K562 (cell line): ENCODE results near the gene LRP2. TPM values are rescaled to one million over a fixed set of nuclear protein-coding genes. Genes with fewer than 3 reads are reported as not detected.

ENCODE experiments used
- ATAC-seq: fragments of 200-7000 bp; cut with Tn5 transposase; 3 replicates; pipeline ENCODE4 v1.9.1; 2020; ENCODE audit warnings: moderate library complexity
- BruUV-seq: library from RNA; stranded (reverse); fragments of 400-500 nt; replicated peaks from 2 replicates; lab custom pipeline; 2021; lab: Mats Ljungman, UMichigan
- CTCF ChIA-PET: fragments of 300-600 bp; formaldehyde crosslinking; extraction: SDS; loops from one replicate; lab custom pipeline; 2021; ENCODE audit warnings: low intra/inter-chr PET ratio; lab: Yijun Ruan, JAX
- POLR2A ChIA-PET: fragments of 300-600, 350-650 bp; sonication (Branson Sonifier 250); formaldehyde crosslinking; extraction: SDS; loops from one replicate; lab custom pipeline; 2021; ENCODE audit warnings: antibody characterized with exemption, inconsistent platforms; lab: Yijun Ruan, JAX
- DNase-seq, 4 experiments: peaks; one replicate each; pipeline versions ENCODE4 v3.0.0 to v3.0.0-alpha.2; 2011 to 2018; ENCODE audit warnings: low spot score in 3 of 4, mixed read lengths in 3 of 4; ENCODE audit errors: extremely low read depth in 1 of 4
- FAIRE-seq: peaks from 2 replicates; lab custom pipeline; 2011; peaks lifted over from hg19 to GRCh38; lab: Jason Lieb, UNC
- H2AFZ ChIP-seq: 2 replicates; pipeline ENCODE4 v1.6.0; 2011; ENCODE audit warnings: low read depth, low read length, control low read depth, inconsistent platforms
- H3K27ac ChIP-seq: fragments of 200-600 bp; 3 replicates; pipeline ENCODE4 v1.8.0; 2011; ENCODE audit warnings: low read depth, mild to moderate bottlenecking, control low read depth, inconsistent platforms, low read length, moderate library complexity, mixed read lengths; ENCODE audit errors: extremely low read depth
- H3K27me3 ChIP-seq, 2 experiments: fragments of 300-600 bp in 1 of 2; 2 replicates in 1 of 2; 3 replicates in 1 of 2; pipeline versions ENCODE4 v1.6.0 to v1.8.0; 2011; ENCODE audit warnings: inconsistent platforms in 2 of 2, low read length in 2 of 2, mild to moderate bottlenecking in 1 of 2, mixed read lengths in 1 of 2, moderate library complexity in 1 of 2; ENCODE audit not compliant: control insufficient read depth in 2 of 2, insufficient read depth in 2 of 2
- H3K36me3 ChIP-seq: fragments of 300-600 bp; 3 replicates; pipeline ENCODE4 v1.8.0; 2011; ENCODE audit warnings: mild to moderate bottlenecking, low read length, inconsistent platforms; ENCODE audit not compliant: control insufficient read depth, insufficient read depth
- H3K4me1 ChIP-seq, 2 experiments: fragments of 200-600 bp in 1 of 2; replicated peaks in 1 of 2; 2 replicates in 1 of 2; 3 replicates in 1 of 2; pipeline versions ENCODE4 v1.5.1 to v1.8.0; 2011; ENCODE audit warnings: inconsistent platforms in 2 of 2, low read length in 2 of 2, mild to moderate bottlenecking in 1 of 2, mixed read lengths in 1 of 2, moderate library complexity in 1 of 2; ENCODE audit not compliant: control insufficient read depth in 2 of 2, insufficient read depth in 2 of 2
- H3K4me2 ChIP-seq: 2 replicates; pipeline ENCODE4 v1.6.1; 2011; ENCODE audit warnings: low read length, control low read depth, inconsistent platforms, mixed read lengths; ENCODE audit not compliant: insufficient read depth
- H3K4me3 ChIP-seq: fragments of 200-600 bp; sonication (generic), shearing (Covaris generic); 2 replicates; pipeline ENCODE4 v1.5.1; 2016; ENCODE audit warnings: control low read depth, inconsistent platforms
- H3K79me2 ChIP-seq: fragments of 200-600 bp; 3 replicates; pipeline ENCODE4 v1.8.0; 2011; ENCODE audit warnings: low read length, inconsistent platforms; ENCODE audit not compliant: control insufficient read depth, insufficient read depth
- H3K9ac ChIP-seq, 2 experiments: 2 replicates each; pipeline versions ENCODE4 v1.6.0 to v1.6.1; 2011; ENCODE audit warnings: low read depth in 2 of 2, low read length in 2 of 2, control low read depth in 1 of 2, inconsistent platforms in 1 of 2, mild to moderate bottlenecking in 1 of 2, mixed read lengths in 1 of 2; ENCODE audit not compliant: insufficient read depth in 1 of 2
- H3K9me1 ChIP-seq: one replicate; pipeline ENCODE4 v1.6.0; 2011; ENCODE audit warnings: inconsistent platforms, mild to moderate bottlenecking, low read length, moderate library complexity; ENCODE audit not compliant: control insufficient read depth, insufficient read depth
- H3K9me3 ChIP-seq: replicated peaks from 2 replicates; pipeline ENCODE4 v1.5.1; 2011; ENCODE audit warnings: low read depth, low read length, inconsistent platforms; ENCODE audit not compliant: control insufficient read depth, insufficient read depth
- H4K20me1 ChIP-seq: replicated peaks from 2 replicates; pipeline ENCODE4 v1.6.1; 2011; ENCODE audit warnings: low read length, inconsistent platforms, mixed read lengths; ENCODE audit not compliant: control insufficient read depth, insufficient read depth
- BCOR ChIP-seq: fragments of 450-650 bp; IDR thresholded peaks from 2 replicates; pipeline ENCODE4 v1.6.1; 2016
- CBFB ChIP-seq: sonication (generic); formaldehyde crosslinking; IDR thresholded peaks from 2 replicates; pipeline ENCODE4 v1.4.0; 2020; ENCODE audit warnings: mild to moderate bottlenecking, missing genetic modification reagents
- GABPB1 ChIP-seq: sonication (generic); formaldehyde crosslinking; IDR thresholded peaks from 2 replicates; pipeline ENCODE4 v1.8.0; 2022; ENCODE audit warnings: mild to moderate bottlenecking, missing genetic modification reagents
- GMEB1 ChIP-seq: fragments of 250-450 bp; sonication (Bioruptor Pico); IDR thresholded peaks from 2 replicates; pipeline ENCODE4 v1.4.0; 2020; ENCODE audit warnings: mild to moderate bottlenecking
- JUN ChIP-seq, 2 experiments: sonication (generic) in 1 of 2; formaldehyde crosslinking in 1 of 2; IDR thresholded peaks; 2 replicates each; pipeline versions ENCODE4 v1.6.1 to v1.8.0; 2012 to 2022; ENCODE audit warnings: borderline replicate concordance in 2 of 2, mild to moderate bottlenecking in 2 of 2, improper control_type of control experiment in 1 of 2, low read depth in 1 of 2, low read length in 1 of 2, missing genetic modification reagents in 1 of 2
- KAT2B ChIP-seq: IDR thresholded peaks from one replicate; pipeline ENCODE4 v1.6.1; 2012; ENCODE audit warnings: low read depth, mild to moderate bottlenecking, control low read depth, inconsistent platforms, low read length, moderate library complexity
- MAFK ChIP-seq: IDR thresholded peaks from 2 replicates; pipeline ENCODE4 v1.6.1; 2011; ENCODE audit warnings: low read length, improper control_type of control experiment
- MCM2 ChIP-seq: fragments of 450-650 bp; IDR thresholded peaks from 2 replicates; pipeline ENCODE4 v1.6.1; 2017; ENCODE audit warnings: low read depth, mild to moderate bottlenecking
- PHF8 ChIP-seq: fragments of 200-600 bp; sonication (generic); IDR thresholded peaks from 2 replicates; pipeline ENCODE4 v1.6.1; 2012; ENCODE audit warnings: mixed run types, mild to moderate bottlenecking, inconsistent platforms, low read length, moderate library complexity, borderline replicate concordance
- POLR2G ChIP-seq: fragments of 200-400 bp; formaldehyde crosslinking; IDR thresholded peaks from 2 replicates; pipeline ENCODE4 v1.6.1; 2017; ENCODE audit warnings: low read depth, mild to moderate bottlenecking, antibody characterized with exemption, low read length, moderate library complexity
- RERE ChIP-seq: sonication (generic); formaldehyde crosslinking; IDR thresholded peaks from 2 replicates; pipeline ENCODE4 v1.8.0; 2023; ENCODE audit warnings: missing genetic modification reagents, mild to moderate bottlenecking, borderline replicate concordance
- TAL1 ChIP-seq: fragments of 450-650 bp; IDR thresholded peaks from 2 replicates; pipeline ENCODE4 v1.6.1; 2016; ENCODE audit warnings: mild to moderate bottlenecking
- ZNF174 ChIP-seq: fragments of 250-450 bp; sonication (Bioruptor Pico); IDR thresholded peaks from 2 replicates; pipeline ENCODE4 v1.4.0; 2020; ENCODE audit warnings: mild to moderate bottlenecking
- ZNF3 ChIP-seq: fragments of 250-450 bp; sonication (Bioruptor Pico); IDR thresholded peaks from 2 replicates; pipeline ENCODE4 v1.5.0; 2021; ENCODE audit warnings: mild to moderate bottlenecking, moderate library complexity
- WGBS: fragments of 100-300 bp; shearing (Covaris generic); methylation state at CpG from one replicate; pipeline ENCODE4 v1.1.6; 2016; ENCODE audit warnings: low coverage, mixed read lengths; ENCODE audit not compliant: insufficient coverage; ENCODE audit errors: missing lambda C conversion rate; 5-methylcytosine and 5-hydroxymethylcytosine counted together
- in situ Hi-C: fragments of 300-500 bp; cut with MboI; formaldehyde crosslinking; loops from 4 replicates; pipeline ENCODE4 v1.15.0; 2018; ENCODE audit warnings: inconsistent platforms, mixed read lengths
- intact Hi-C: fragments of 100-400 bp; cut with micrococcal nuclease; formaldehyde crosslinking; loops from 2 replicates; pipeline ENCODE4 v1.14.2; 2022
- polyA plus RNA-seq, 8 experiments: library from polyadenylated mRNA; depleted of rRNA in 4 of 8; stranded (reverse) in 5 of 8; unstranded in 3 of 8; fragments of >200 nt; fragmentation: Nextera tagmentation in 2 of 8; fragmentation: Illumina TruSeq in 1 of 8; extraction: Ambion mirVana in 2 of 8; extraction: Trizol in 1 of 8; gene quantifications; 2 replicates each; pipeline versions ENCODE4 v1.2.1 to v1.2.3, GENCODE V29; 2011 to 2014; ENCODE audit warnings: inconsistent platforms in 1 of 8, missing spikeins in 1 of 8
- total RNA-seq, 7 experiments: library from RNA; depleted of rRNA in 6 of 7; stranded (reverse); fragments of >200 nt in 6 of 7; fragmentation: Illumina TruSeq in 2 of 7; extraction: Trizol in 2 of 7; gene quantifications; 2 replicates each; pipeline versions ENCODE4 v1.2.1 to v1.2.3, GENCODE V29; 2011 to 2021; ENCODE audit warnings: low replicate concordance in 1 of 7

The LRP2 gene
- total and polyA plus RNA-seq, 9 of the 15 experiments (the other 6 are each of a cell fraction or from before 2014, with no cell fraction given) = 0.04 to 0.18 (median 0.11) TPM; not detected in 1

GRCh38 chr2:169303579-169304305 lies 58.6 kb downstream of the LRP2 start:
- no peak overlapping the region for H3K4me3 ChIP-seq
- H3K4me1 ChIP-seq = no peaks in the 10 kb centered on the region
- ChIA-PET CTCF (no interaction called here), POLR2A (interaction anchor here (1.3 kb wide), 1 partner anchor 12 kb away, joined by 4 read pairs; no protein-coding TSS in a partner anchor)
- intact Hi-C loops = no loop called here
- FAIRE-seq (no peak), DNase-seq (no peak), ATAC-seq (no peak)
- 0% methylated on average over 4 of the region's 4 CpGs for WGBS
- peaks cover 0 to 2% of the 10 kb centered on the region in 2 experiments; a peak in 3 of 5 replicates for H3K27me3 ChIP-seq
- no peak overlapping the region for H3K27ac ChIP-seq
- no peaks in the 10 kb centered on the region for H3K9me3 ChIP-seq
- H3K36me3 ChIP-seq = no peaks in the 10 kb centered on the region
- no peak overlapping the region for H3K9ac ChIP-seq
- H3K4me2 ChIP-seq = no peak overlapping the region
- no TSS peak for BruUV-seq
- H4K20me1 ChIP-seq = no peaks in the 10 kb centered on the region
- H2AFZ ChIP-seq = no peak overlapping the region
- in situ Hi-C loops = no loop called here
- H3K79me2 ChIP-seq = no peaks in the 10 kb centered on the region
- H3K9me1 ChIP-seq = no peaks in the 10 kb centered on the region
- TF ChIP-seq KAT2B (no peak), GABPB1 (CRISPR knock-in tag) (no peak), RERE (no peak), POLR2G (no peak), MCM2 (no peak), JUN (IDR thresholded peaks at IDR 0.05; ENCODE audit: borderline replicate concordance, low read depth, low read length) (no peak), JUN (CRISPR knock-in tag; IDR thresholded peaks at IDR 0.05; ENCODE audit: borderline replicate concordance) (no peak), ZNF3 (CRISPR knock-in tag) (no peak), MAFK (no peak), BCOR (no peak), TAL1 (no peak), CBFB (CRISPR knock-in tag) (no peak), PHF8 (no peak), ZNF174 (CRISPR knock-in tag) (no peak), GMEB1 (CRISPR knock-in tag) (no peak)
